Neural progenitor cell (in vitro differentiated cells): ENCODE data around the gene ARPC4.

Experiments
- CTCF ChIP-seq: fragments of 200-600 bp; sonication (generic); IDR thresholded peaks from 2 replicates; pipeline ENCODE4 v1.5.1; 2017; ENCODE audit warnings: antibody characterized with exemption, mild to moderate bottlenecking
- EZH2 ChIP-seq: fragments of 200-600 bp; sonication (generic); IDR thresholded peaks from 2 replicates; pipeline ENCODE4 v1.6.1; 2017; ENCODE audit warnings: antibody characterized with exemption, mild to moderate bottlenecking, moderate library complexity

- TF ChIP-seq CTCF (no peak), EZH2 (no peak)
Observed at GRCh38 chr3:9783954-9784353, 8.9 kb upstream of the ARPC4 start.
